ENCODE measurements around the gene PHLPP2.

PHLPP2 gene

GRCh38 chr16:71734511-71734910, 10.0 kb upstream of the PHLPP2 start:
- ATAC-seq (ENCODE audit: insufficient read depth, low read depth): no peak
- no peaks in the 10 kb centered on the region for H3K4me1 ChIP-seq (ENCODE audit: insufficient read depth, low read length)
- H3K27me3 ChIP-seq (ENCODE audit: insufficient read depth, low read length, poor library complexity): no peaks in the 10 kb centered on the region
- no peak overlapping the region for H3K27ac ChIP-seq (ENCODE audit: low read length)
- H4K20me1 ChIP-seq (ENCODE audit: insufficient read depth, low read length): no peaks in the 10 kb centered on the region
- DNase-seq: no peak
- no peak overlapping the region for H3K4me3 ChIP-seq (ENCODE audit: low read depth in 1 of 2, low read length in 2 of 2)
- H3K79me2 ChIP-seq (ENCODE audit: insufficient read depth, low read length): no peaks in the 10 kb centered on the region
- H3K4me2 ChIP-seq (ENCODE audit: insufficient read depth, low read length): no peak overlapping the region
- no peak overlapping the region for H3K9ac ChIP-seq (ENCODE audit: low read depth, low read length)
- no peak overlapping the region for H2AFZ ChIP-seq (ENCODE audit: low read depth, low read length)
- TF ChIP-seq EZH2 (IDR thresholded peaks at IDR 0.05; ENCODE audit: borderline replicate concordance, low read depth, low read length, severe bottlenecking): no peak
- no peak for TF ChIP-seq CTCF (IDR thresholded peaks at IDR 0.05; ENCODE audit: borderline replicate concordance, extremely low read depth, low read length, poor library complexity, severe bottlenecking)
- peaks cover 73% of the 10 kb centered on the region for H3K36me3 ChIP-seq (ENCODE audit: insufficient read depth, low read length)
- H3K9me3 ChIP-seq (ENCODE audit: insufficient read depth, low read length, severe bottlenecking): no peaks in the 10 kb centered on the region

GRCh38 chr16:71732587-71732986, 8.1 kb upstream of the PHLPP2 start:
- H3K9me3 ChIP-seq (ENCODE audit: insufficient read depth, low read length, severe bottlenecking): no peaks in the 10 kb centered on the region
- no peak overlapping the region for H3K9ac ChIP-seq (ENCODE audit: low read depth, low read length)
- H3K4me3 ChIP-seq (ENCODE audit: low read depth in 1 of 2, low read length in 2 of 2): no peak overlapping the region
- no peak overlapping the region for H3K27ac ChIP-seq (ENCODE audit: low read length)
- H3K4me2 ChIP-seq (ENCODE audit: insufficient read depth, low read length): no peak overlapping the region
- no peak for TF ChIP-seq CTCF (IDR thresholded peaks at IDR 0.05; ENCODE audit: borderline replicate concordance, extremely low read depth, low read length, poor library complexity, severe bottlenecking)
- no peak for TF ChIP-seq EZH2 (IDR thresholded peaks at IDR 0.05; ENCODE audit: borderline replicate concordance, low read depth, low read length, severe bottlenecking)
- H3K79me2 ChIP-seq (ENCODE audit: insufficient read depth, low read length): no peaks in the 10 kb centered on the region
- H3K4me1 ChIP-seq (ENCODE audit: insufficient read depth, low read length): no peaks in the 10 kb centered on the region
- no peak overlapping the region for H2AFZ ChIP-seq (ENCODE audit: low read depth, low read length)
- no peaks in the 10 kb centered on the region; the same call in 1 of the 2 replicates for H4K20me1 ChIP-seq (ENCODE audit: insufficient read depth, low read length)
- no peak for ATAC-seq (ENCODE audit: insufficient read depth, low read depth)
- no peak for DNase-seq
- H3K36me3 ChIP-seq (ENCODE audit: insufficient read depth, low read length): peaks cover 54% of the 10 kb centered on the region
- H3K27me3 ChIP-seq (ENCODE audit: insufficient read depth, low read length, poor library complexity): no peaks in the 10 kb centered on the region

GRCh38 chr16:71727551-71728324, 3.2 kb upstream of the PHLPP2 start:
- DNase-seq: no peak
- Histone ChIP-seq H2AFZ (ENCODE audit: low read depth, low read length) (no peak overlapping the region), H3K4me3 (ENCODE audit: low read depth in 1 of 2, low read length in 2 of 2) (no peak overlapping the region), H3K4me2 (ENCODE audit: insufficient read depth, low read length) (no peak overlapping the region), H3K27me3 (ENCODE audit: insufficient read depth, low read length, poor library complexity) (peaks cover 10% of the 10 kb centered on the region), H3K4me1 (ENCODE audit: insufficient read depth, low read length) (peaks cover 10% of the 10 kb centered on the region), H3K9ac (ENCODE audit: low read depth, low read length) (no peak overlapping the region), H4K20me1 (ENCODE audit: insufficient read depth, low read length) (peaks cover 2% of the 10 kb centered on the region; the same call in 1 of the 2 replicates), H3K79me2 (ENCODE audit: insufficient read depth, low read length) (no peaks in the 10 kb centered on the region), H3K9me3 (ENCODE audit: insufficient read depth, low read length, severe bottlenecking) (no peaks in the 10 kb centered on the region), H3K27ac (ENCODE audit: low read length) (no peak overlapping the region), H3K36me3 (ENCODE audit: insufficient read depth, low read length) (peaks cover 18% of the 10 kb centered on the region)
- ATAC-seq (ENCODE audit: insufficient read depth, low read depth): no peak
- TF ChIP-seq EZH2 (IDR thresholded peaks at IDR 0.05; ENCODE audit: borderline replicate concordance, low read depth, low read length, severe bottlenecking) (no peak), CTCF (IDR thresholded peaks at IDR 0.05; ENCODE audit: borderline replicate concordance, extremely low read depth, low read length, poor library complexity, severe bottlenecking) (no peak)

Data from DND-41 (cell line).